ENCODE data around the gene TMEM119.
"Not testable (repeated sequence)": the region's sequence is repeated elsewhere in the genome, so short reads cannot be mapped to it uniquely, and the experiment has no call there.

Gene TMEM119

GRCh38 chr12:108559007-108559655 is 38.8 kb downstream of the TMEM119 start:
- H3K27me3 ChIP-seq, result no peaks in the 10 kb centered on the region
- peaks cover 5% of the 10 kb centered on the region for H3K4me1 ChIP-seq
- H3K36me3 ChIP-seq, result peaks cover 27% of the 10 kb centered on the region
- H3K9me3 ChIP-seq, result no peaks in the 10 kb centered on the region
- no peak for TF ChIP-seq CTCF (IDR thresholded peaks at IDR 0.05; ENCODE audit: low read depth, low read length)
- peak overlapping the region; percentile 85; the same call in 1 of the 2 replicates for H3K4me3 ChIP-seq (ENCODE audit: low read depth, low read length)
- no peak for DNase-seq

GRCh38 chr12:108555383-108555782 is 42.5 kb downstream of the TMEM119 start:
- not testable (repeated sequence) for H3K4me1 ChIP-seq; H3K4me3 ChIP-seq (ENCODE audit: low read depth, low read length); H3K9me3 ChIP-seq; H3K27me3 ChIP-seq; DNase-seq
- H3K36me3 ChIP-seq, result peaks cover 23% of the 10 kb centered on the region

- H3K36me3 ChIP-seq, result peaks cover 30% of the 10 kb centered on the region
- H3K9me3 ChIP-seq, result no peaks in the 10 kb centered on the region
These were observed 44.1 kb downstream of the TMEM119 start for GRCh38 chr12:108553799-108554198.

GRCh38 chr12:108551535-108551934 is 46.3 kb downstream of the TMEM119 start:
- Histone ChIP-seq H3K9me3 (no peaks in the 10 kb centered on the region), H3K27me3 (no peaks in the 10 kb centered on the region), H3K4me1 (no peaks in the 10 kb centered on the region), H3K4me3 (ENCODE audit: low read depth, low read length) (no peak overlapping the region), H3K36me3 (peaks cover 44% of the 10 kb centered on the region)
- DNase-seq, result no peak
- no peak for TF ChIP-seq CTCF (IDR thresholded peaks at IDR 0.05; ENCODE audit: low read depth, low read length)

More at GRCh38 chr12:108553799-108554198, 44.1 kb downstream of the TMEM119 start:
- no peak for DNase-seq
- no peak for TF ChIP-seq CTCF (IDR thresholded peaks at IDR 0.05; ENCODE audit: low read depth, low read length)
- H3K4me3 ChIP-seq (ENCODE audit: low read depth, low read length), result no peak overlapping the region
- no peaks in the 10 kb centered on the region for H3K4me1 ChIP-seq
- H3K27me3 ChIP-seq, result no peaks in the 10 kb centered on the region

- no peak overlapping the region for H3K4me3 ChIP-seq (ENCODE audit: low read depth, low read length)
- no peaks in the 10 kb centered on the region for H3K27me3 ChIP-seq
- no peak for DNase-seq
- TF ChIP-seq CTCF (IDR thresholded peaks at IDR 0.05; ENCODE audit: low read depth, low read length), result no peak
- H3K4me1 ChIP-seq, result no peaks in the 10 kb centered on the region
- H3K36me3 ChIP-seq, result peaks cover 56% of the 10 kb centered on the region
- no peaks in the 10 kb centered on the region for H3K9me3 ChIP-seq
These were observed 48.8 kb downstream of the TMEM119 start for GRCh38 chr12:108548954-108549521.

- DNase-seq, result no peak
- Histone ChIP-seq H3K27me3 (no peaks in the 10 kb centered on the region), H3K36me3 (peaks cover 69% of the 10 kb centered on the region), H3K9me3 (no peaks in the 10 kb centered on the region), H3K4me3 (ENCODE audit: low read depth, low read length) (no peak overlapping the region), H3K4me1 (no peaks in the 10 kb centered on the region)
- TF ChIP-seq CTCF (IDR thresholded peaks at IDR 0.05; ENCODE audit: low read depth, low read length), result no peak
These were observed 50.2 kb downstream of the TMEM119 start for GRCh38 chr12:108547686-108548085.

All from BE2C (cell line).